CD8-positive, alpha-beta memory T cell (primary cell): ENCODE results near the gene SPRR2D. TPM values are rescaled to one million over a fixed set of nuclear protein-coding genes. Genes with fewer than 3 reads are reported as not detected.
"Not testable (repeated sequence)": the region's sequence is repeated elsewhere in the genome, so short reads cannot be mapped to it uniquely, and the experiment has no call there.

ENCODE experiments used
- CTCF ChIA-PET: fragments of 350-600 bp; sonication (Branson Sonifier 250); formaldehyde crosslinking; loops from one replicate; lab custom pipeline; 2021; ENCODE audit warnings: antibody characterized with exemption; lab: Charles Lee
- POLR2A ChIA-PET: fragments of 350-600 bp; sonication (Branson Sonifier 250); formaldehyde crosslinking; loops from one replicate; lab custom pipeline; 2021; ENCODE audit warnings: antibody characterized with exemption; lab: Charles Lee
- DNase-seq, 5 donors: peaks; one replicate each; pipeline versions ENCODE4 v3.0.0 to v3.0.0-alpha.2; 2020 to 2022; ENCODE audit warnings: mixed read lengths in 1 of 5
- H3K27ac ChIP-seq: one replicate; pipeline ENCODE4 v1.7.0; 2013; ENCODE audit warnings: low read depth, mild to moderate bottlenecking, low read length, moderate library complexity
- H3K27me3 ChIP-seq: 2 replicates; pipeline ENCODE4 v1.7.0; 2013; ENCODE audit warnings: low read length, mild to moderate bottlenecking; ENCODE audit not compliant: insufficient read depth, poor library complexity, severe bottlenecking
- H3K36me3 ChIP-seq: 2 replicates; pipeline ENCODE4 v1.7.0; 2013; ENCODE audit warnings: mild to moderate bottlenecking, low read length, moderate library complexity; ENCODE audit not compliant: insufficient read depth
- H3K4me1 ChIP-seq: 2 replicates; pipeline ENCODE4 v1.7.0; 2013; ENCODE audit warnings: mild to moderate bottlenecking, low read length, moderate library complexity; ENCODE audit not compliant: insufficient read depth
- H3K4me3 ChIP-seq: 2 replicates; pipeline ENCODE4 v1.7.0; 2013; ENCODE audit warnings: mild to moderate bottlenecking, low read length
- H3K9me3 ChIP-seq: 2 replicates; pipeline ENCODE4 v1.7.0; 2013; ENCODE audit warnings: mild to moderate bottlenecking, low read length
- H3K27ac Mint-ChIP-seq, 8 donors: one replicate each; pipeline ENCODE4 v1.8.0; 2020 to 2021; ENCODE audit warnings: mixed read lengths in 8 of 8, mild to moderate bottlenecking in 6 of 8, inconsistent platforms in 3 of 8, moderate library complexity in 3 of 8
- H3K27me3 Mint-ChIP-seq, 2 donors: one replicate each; pipeline ENCODE4 v1.8.0; 2020 to 2021; ENCODE audit warnings: mixed read lengths in 2 of 2, mild to moderate bottlenecking in 1 of 2, moderate library complexity in 1 of 2
- H3K36me3 Mint-ChIP-seq, 3 donors: one replicate each; pipeline ENCODE4 v1.8.0; 2020 to 2021; ENCODE audit warnings: mixed read lengths in 3 of 3, inconsistent platforms in 1 of 3, mild to moderate bottlenecking in 1 of 3
- H3K4me1 Mint-ChIP-seq, 3 donors: one replicate each; pipeline ENCODE4 v1.8.0; 2020 to 2021; ENCODE audit warnings: mixed read lengths in 3 of 3, inconsistent platforms in 1 of 3, mild to moderate bottlenecking in 1 of 3
- H3K4me3 Mint-ChIP-seq, 7 donors: one replicate each; pipeline ENCODE4 v1.8.0; 2020 to 2021; ENCODE audit warnings: mixed read lengths in 7 of 7, mild to moderate bottlenecking in 6 of 7, moderate library complexity in 4 of 7, inconsistent platforms in 2 of 7
- H3K9me3 Mint-ChIP-seq, 5 donors: one replicate each; pipeline ENCODE4 v1.8.0; 2020 to 2022; ENCODE audit warnings: mixed read lengths in 5 of 5, mild to moderate bottlenecking in 3 of 5, moderate library complexity in 2 of 5, inconsistent platforms in 1 of 5
- polyA plus RNA-seq: library from polyadenylated mRNA; unstranded; fragments of 300-500 nt; fragmentation: Illumina TruSeq; gene quantifications from one replicate; pipeline ENCODE4 v1.2.3, GENCODE V29; 2021
- total RNA-seq, 2 experiments: library from RNA; stranded (reverse); gene quantifications; one replicate each; pipeline ENCODE4 v1.2.3, GENCODE V29; 2021

SPRR2D gene
- total and polyA plus RNA-seq, 3 experiments from 2014 or later = not detected

- H3K27me3 ChIP-seq = no peaks in the 10 kb centered on the region
- no peaks in the 10 kb centered on the region for H3K36me3 ChIP-seq
- H3K36me3 Mint-ChIP-seq = no peaks in the 10 kb centered on the region
- no peak overlapping the region for H3K27ac ChIP-seq
- no peak overlapping the region for H3K4me3 ChIP-seq
- no peak for DNase-seq
- peaks cover 0 to 4% (median 1%) of the 10 kb centered on the region in 5 donors for H3K9me3 Mint-ChIP-seq
- H3K9me3 ChIP-seq = no peaks in the 10 kb centered on the region
- no peaks in the 10 kb centered on the region for H3K4me1 Mint-ChIP-seq
- H3K4me1 ChIP-seq = no peaks in the 10 kb centered on the region
- ChIA-PET CTCF (no interaction called here), POLR2A (no interaction called here)
- H3K27me3 Mint-ChIP-seq = peaks cover 11 to 12% of the 10 kb centered on the region in 2 donors
- H3K4me3 Mint-ChIP-seq = no peak overlapping the region
- no peak overlapping the region for H3K27ac Mint-ChIP-seq
Observed at GRCh38 chr1:153028766-153029165, 12.2 kb downstream of the SPRR2D start.

GRCh38 chr1:153025797-153026196 lies 15.1 kb downstream of the SPRR2D start:
- no peak overlapping the region for H3K27ac Mint-ChIP-seq
- H3K9me3 ChIP-seq = no peaks in the 10 kb centered on the region
- CTCF ChIA-PET = no interaction called here
- DNase-seq = no peak
- H3K36me3 ChIP-seq = no peaks in the 10 kb centered on the region
- H3K27me3 ChIP-seq = no peaks in the 10 kb centered on the region
- H3K4me1 ChIP-seq = no peaks in the 10 kb centered on the region
- POLR2A ChIA-PET = no interaction called here
- no peaks in the 10 kb centered on the region for H3K36me3 Mint-ChIP-seq
- H3K4me1 Mint-ChIP-seq = no peaks in the 10 kb centered on the region
- no peak overlapping the region for H3K4me3 ChIP-seq
- peaks cover 0 to 4% (median 1%) of the 10 kb centered on the region in 5 donors for H3K9me3 Mint-ChIP-seq
- no peak overlapping the region for H3K4me3 Mint-ChIP-seq
- H3K27me3 Mint-ChIP-seq = peaks cover 19 to 23% of the 10 kb centered on the region in 2 donors
- no peak overlapping the region for H3K27ac ChIP-seq

GRCh38 chr1:153024413-153024812 lies 16.5 kb downstream of the SPRR2D start:
- no peak overlapping the region for H3K4me3 ChIP-seq
- H3K27me3 ChIP-seq = no peaks in the 10 kb centered on the region
- Mint-ChIP-seq H3K27me3 (peaks cover 13 to 32% of the 10 kb centered on the region in 2 donors), H3K27ac (no peak overlapping the region), H3K36me3 (no peaks in the 10 kb centered on the region), H3K9me3 (peaks cover 0 to 4% (median 1%) of the 10 kb centered on the region in 5 donors), H3K4me3 (no peak overlapping the region), H3K4me1 (no peaks in the 10 kb centered on the region)
- H3K9me3 ChIP-seq = no peaks in the 10 kb centered on the region
- no peaks in the 10 kb centered on the region for H3K36me3 ChIP-seq
- POLR2A ChIA-PET = no interaction called here
- DNase-seq = no peak
- CTCF ChIA-PET = no interaction called here
- no peak overlapping the region for H3K27ac ChIP-seq
- H3K4me1 ChIP-seq = no peaks in the 10 kb centered on the region

- DNase-seq = no peak
- no peaks in the 10 kb centered on the region for H3K4me1 ChIP-seq
- Mint-ChIP-seq H3K4me1 (no peaks in the 10 kb centered on the region), H3K36me3 (no peaks in the 10 kb centered on the region), H3K27me3 (peaks cover 10 to 34% of the 10 kb centered on the region in 2 donors), H3K27ac (no peak overlapping the region), H3K4me3 (no peak overlapping the region), H3K9me3 (peaks cover 0 to 4% (median 2%) of the 10 kb centered on the region in 5 donors)
- H3K27ac ChIP-seq = no peak overlapping the region
- POLR2A ChIA-PET = no interaction called here
- no peak overlapping the region for H3K4me3 ChIP-seq
- CTCF ChIA-PET = no interaction called here
- no peaks in the 10 kb centered on the region for H3K27me3 ChIP-seq
- no peaks in the 10 kb centered on the region for H3K9me3 ChIP-seq
- H3K36me3 ChIP-seq = no peaks in the 10 kb centered on the region
Observed at GRCh38 chr1:153023109-153023508, 17.8 kb downstream of the SPRR2D start.

GRCh38 chr1:153022340-153022739 lies 18.6 kb downstream of the SPRR2D start:
- Mint-ChIP-seq H3K4me3 (peak overlapping the region in 1 of 7 donors; percentile 46), H3K27me3 (peaks cover 9 to 32% of the 10 kb centered on the region in 2 donors)
- H3K4me3 ChIP-seq, H3K27ac Mint-ChIP-seq, H3K4me1 Mint-ChIP-seq, H3K36me3 Mint-ChIP-seq, H3K36me3 ChIP-seq, H3K9me3 ChIP-seq, H3K9me3 Mint-ChIP-seq, H3K4me1 ChIP-seq, H3K27ac ChIP-seq, POLR2A ChIA-PET, H3K27me3 ChIP-seq, CTCF ChIA-PET, DNase-seq: not testable (repeated sequence)

DNA sequence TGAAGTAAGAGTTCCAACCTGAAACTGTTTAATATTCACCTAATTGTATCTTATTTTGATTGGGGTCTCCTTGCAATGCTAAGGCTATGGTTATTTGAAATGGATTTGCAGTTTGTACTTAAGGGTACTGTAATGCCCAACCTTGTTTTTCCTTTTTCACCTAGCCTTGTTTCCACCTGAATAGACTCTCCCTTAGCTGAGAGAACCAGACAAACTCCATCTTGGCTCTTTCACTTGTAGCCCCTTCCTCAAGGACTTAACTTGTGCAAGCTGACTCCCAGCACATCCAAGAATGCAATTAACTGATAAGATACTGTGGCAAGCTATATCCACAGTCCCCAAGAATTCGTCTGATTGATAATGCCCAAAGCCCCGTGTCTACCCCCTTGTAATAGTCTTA lies 19.1 kb downstream of the SPRR2D start:
- H3K4me1 Mint-ChIP-seq, H3K36me3 ChIP-seq, CTCF ChIA-PET, H3K4me1 ChIP-seq, H3K27ac Mint-ChIP-seq, H3K9me3 Mint-ChIP-seq, POLR2A ChIA-PET, H3K27ac ChIP-seq, H3K9me3 ChIP-seq, H3K4me3 Mint-ChIP-seq, H3K36me3 Mint-ChIP-seq, H3K4me3 ChIP-seq, H3K27me3 ChIP-seq, DNase-seq: not testable (repeated sequence)
- H3K27me3 Mint-ChIP-seq = peaks cover 10 to 34% of the 10 kb centered on the region in 2 donors

DNA sequence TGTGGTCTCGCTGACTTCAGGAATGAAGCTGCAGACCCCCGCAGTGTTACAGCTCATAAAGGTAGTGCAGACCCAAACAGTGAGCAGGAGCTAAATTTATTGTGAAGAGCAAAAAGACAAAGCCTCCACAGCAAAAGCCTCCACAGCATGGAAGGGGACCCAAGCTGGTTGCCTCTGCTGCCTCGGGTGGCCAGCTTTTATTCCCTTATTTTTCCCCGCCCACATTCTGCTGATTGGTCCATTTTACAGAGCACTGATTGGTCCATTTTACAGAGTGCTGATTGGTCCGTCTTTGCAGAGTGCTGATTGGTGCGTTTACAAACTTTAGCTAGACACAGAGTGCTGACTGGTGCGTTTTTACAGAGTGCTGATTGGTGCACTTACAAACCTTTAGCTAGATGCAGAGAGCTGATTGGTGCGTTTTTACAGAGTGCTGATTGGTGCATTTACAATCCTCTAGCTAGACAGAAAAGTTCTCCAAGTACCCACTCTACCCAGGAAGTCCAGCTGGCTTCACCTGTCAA lies 29.6 kb downstream of the SPRR2D start:
- H3K27ac Mint-ChIP-seq, DNase-seq, H3K4me3 Mint-ChIP-seq, H3K4me3 ChIP-seq, H3K4me1 Mint-ChIP-seq, POLR2A ChIA-PET, H3K36me3 Mint-ChIP-seq, CTCF ChIA-PET, H3K27me3 ChIP-seq, H3K27ac ChIP-seq, H3K9me3 ChIP-seq, H3K9me3 Mint-ChIP-seq, H3K27me3 Mint-ChIP-seq, H3K4me1 ChIP-seq, H3K36me3 ChIP-seq: not testable (repeated sequence)

GRCh38 chr1:153001382-153001781 lies 39.5 kb downstream of the SPRR2D start, which contains the start of gene SPRR3:
TSS of gene SPRR3 (plus strand) at chr1:153001749. CDS start at chr1:153003021, 1,272 bp downstream.
- Histone ChIP-seq H3K9me3 (no peaks in the 10 kb centered on the region), H3K27ac (no peak within 1 kb of the TSS), H3K4me1 (no peaks in the 10 kb centered on the region), H3K4me3 (no peak within 1 kb of the TSS), H3K36me3 (no peaks in the 10 kb centered on the region), H3K27me3 (no peaks in the 10 kb centered on the region)
- ChIA-PET CTCF (no interaction called here), POLR2A (no interaction called here)
- no peaks in the 10 kb centered on the region for H3K4me1 Mint-ChIP-seq
- peak within 1 kb of the TSS in 1 of 8 donors; percentile 28 for H3K27ac Mint-ChIP-seq
- H3K4me3 Mint-ChIP-seq = no peak within 1 kb of the TSS
- no peaks in the 10 kb centered on the region for H3K36me3 Mint-ChIP-seq
- H3K27me3 Mint-ChIP-seq = peaks cover 4 to 30% of the 10 kb centered on the region in 2 donors
- H3K9me3 Mint-ChIP-seq = peaks cover 0 to 9% (median 2%) of the 10 kb centered on the region in 5 donors
- DNase-seq = no peak
